Measurements from ENCODE around the gene SH3BP1.
"Not testable (repeated sequence)": the region's sequence is repeated elsewhere in the genome, so short reads cannot be mapped to it uniquely, and the experiment has no call there.

SH3BP1 gene

DNA sequence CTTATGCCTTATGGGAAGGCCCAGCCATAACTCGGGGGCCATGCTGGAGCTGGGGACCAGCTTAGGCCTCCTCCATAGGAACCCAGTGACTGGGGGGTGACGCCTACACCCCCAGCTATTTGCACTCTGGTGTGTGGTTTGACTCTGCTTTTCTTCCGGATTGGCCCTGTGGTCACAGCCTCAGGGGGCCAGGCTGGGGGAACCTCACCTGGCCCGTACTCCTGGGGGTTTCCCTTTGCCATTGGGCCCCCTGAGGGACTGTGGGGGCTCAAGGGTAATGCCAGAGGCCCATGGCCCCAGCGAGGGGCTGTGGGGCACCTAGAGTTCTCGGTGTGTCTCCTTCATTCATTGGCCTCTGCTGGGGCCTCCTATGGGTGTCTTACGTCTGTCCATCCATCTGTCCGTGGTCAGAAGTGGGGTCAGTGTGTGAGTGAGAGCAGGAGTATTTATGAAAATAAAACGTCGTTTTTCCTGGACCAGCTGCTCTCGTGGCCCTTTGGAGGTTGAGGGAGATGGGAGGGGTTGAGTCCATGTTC, 6.3 kb upstream of the SH3BP1 start:
- in situ Hi-C loops (cut with MboI; ENCODE audit: low sequenced_read_pairs) = no loop called here

GRCh38 chr22:37633625-37634416, 5.6 kb upstream of the SH3BP1 start:
- in situ Hi-C loops (cut with MboI; ENCODE audit: low sequenced_read_pairs) = no loop called here

DNA sequence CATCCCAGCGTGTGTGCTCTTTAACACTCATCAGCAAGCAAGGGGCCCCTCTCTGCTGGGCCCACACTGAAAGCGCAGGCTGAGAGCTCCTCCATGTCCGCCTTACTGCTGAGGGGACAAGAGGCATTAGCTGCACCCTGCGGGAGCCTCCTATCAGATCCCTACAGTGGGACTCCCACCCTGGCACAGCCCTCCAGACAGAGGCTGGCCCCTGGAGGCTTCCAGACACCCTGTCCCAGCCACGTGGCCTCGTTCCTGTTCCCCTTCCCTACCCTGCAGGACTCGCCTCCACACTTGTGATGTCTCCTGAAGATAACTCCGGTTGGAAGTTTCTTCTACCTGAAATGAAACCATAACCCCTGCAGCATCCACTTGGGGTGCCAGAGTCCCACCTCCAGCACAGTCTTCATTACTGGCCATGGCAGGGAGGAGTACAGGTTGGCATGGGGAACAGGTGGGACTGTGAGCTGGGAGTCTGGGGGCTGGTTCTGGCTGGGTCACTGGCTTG, 5.0 kb upstream of the SH3BP1 start:
- in situ Hi-C loops (cut with MboI; ENCODE audit: low sequenced_read_pairs) = no loop called here

GRCh38 chr22:37635157-37635556, 4.3 kb upstream of the SH3BP1 start:
- in situ Hi-C loops (cut with MboI; ENCODE audit: low sequenced_read_pairs) = no loop called here

DNA sequence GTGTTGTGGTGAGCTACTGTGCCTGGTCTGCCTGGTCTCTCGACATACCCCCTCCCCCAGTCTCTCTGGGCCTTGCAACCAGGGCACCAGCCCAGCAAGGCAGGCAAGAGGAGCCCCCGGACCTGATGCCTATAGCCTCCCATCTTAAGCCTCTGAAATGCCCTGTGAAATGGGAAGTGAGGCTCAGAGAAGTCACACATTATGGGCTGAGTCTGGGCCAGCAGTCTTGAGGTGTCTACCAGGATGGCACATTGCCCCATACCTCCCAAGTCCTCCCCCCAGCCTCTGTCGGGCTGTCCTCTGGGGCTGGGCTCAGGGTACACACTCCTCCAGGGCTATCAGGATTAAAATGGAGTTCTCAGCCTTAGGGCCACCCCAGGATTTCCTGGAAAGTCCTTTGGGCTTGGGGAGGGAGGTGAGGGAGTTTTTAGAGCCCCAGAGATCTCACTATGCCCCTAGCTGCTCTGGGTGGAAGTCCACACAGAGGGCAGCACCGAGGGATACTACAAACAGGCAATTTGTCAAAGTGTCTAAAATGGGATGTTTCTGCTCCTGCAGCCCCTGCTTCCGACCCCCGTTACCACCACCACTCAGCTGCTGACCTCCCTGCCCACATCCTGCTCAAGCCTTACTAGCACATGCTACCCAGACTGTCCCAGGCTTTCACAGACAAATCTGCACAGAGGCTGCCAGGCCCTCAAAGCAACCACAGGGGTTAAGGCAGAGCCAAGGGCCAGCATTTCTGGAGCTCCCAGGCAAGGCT, 3.1 kb upstream of the SH3BP1 start:
- in situ Hi-C loops (cut with MboI; ENCODE audit: low sequenced_read_pairs) = no loop called here

GRCh38 chr22:37636949-37637273, 2.6 kb upstream of the SH3BP1 start:
- in situ Hi-C loops (cut with MboI; ENCODE audit: low sequenced_read_pairs) = no loop called here

- in situ Hi-C loops (cut with MboI; ENCODE audit: low sequenced_read_pairs) = no loop called here
Observed at GRCh38 chr22:37638391-37639069, 939 bp upstream of the SH3BP1 start.

GRCh38 chr22:37639771-37640590, 512 bp downstream of the SH3BP1 start:
- in situ Hi-C loops (cut with MboI; ENCODE audit: low sequenced_read_pairs) = no loop called here

GRCh38 chr22:37640591-37641560, 1.4 kb downstream of the SH3BP1 start:
- in situ Hi-C loops (cut with MboI; ENCODE audit: low sequenced_read_pairs) = no loop called here

GRCh38 chr22:37641561-37641949, 2.1 kb downstream of the SH3BP1 start:
- in situ Hi-C loops (cut with MboI; ENCODE audit: low sequenced_read_pairs) = no loop called here

- in situ Hi-C loops (cut with MboI; ENCODE audit: low sequenced_read_pairs) = no loop called here
Observed at GRCh38 chr22:37643225-37643847, 3.9 kb downstream of the SH3BP1 start.

DNA sequence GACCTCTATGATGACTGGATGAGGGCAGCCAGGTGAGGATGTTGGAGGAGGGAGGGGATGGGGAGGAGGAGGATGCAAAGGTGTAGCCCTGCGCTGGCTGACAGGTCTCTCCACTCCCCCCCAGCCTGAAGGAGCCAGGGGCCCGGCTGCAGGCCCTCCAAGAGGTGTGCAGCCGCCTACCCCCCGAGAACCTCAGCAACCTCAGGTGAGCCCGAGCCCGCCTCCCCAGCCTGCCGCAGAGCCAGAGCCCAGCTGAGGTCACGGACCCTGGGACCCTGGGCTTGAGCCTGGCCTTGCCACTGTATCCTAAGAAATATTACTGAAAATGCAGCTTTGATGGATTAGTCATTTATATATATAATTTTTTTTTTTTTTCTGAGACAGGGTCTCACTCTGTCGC, 7.8 kb downstream of the SH3BP1 start:
- in situ Hi-C loops (cut with MboI; ENCODE audit: low sequenced_read_pairs) = no loop called here

- in situ Hi-C loops (cut with MboI; ENCODE audit: low sequenced_read_pairs) = no loop called here
Observed at GRCh38 chr22:37647928-37648327, 8.5 kb downstream of the SH3BP1 start.

DNA sequence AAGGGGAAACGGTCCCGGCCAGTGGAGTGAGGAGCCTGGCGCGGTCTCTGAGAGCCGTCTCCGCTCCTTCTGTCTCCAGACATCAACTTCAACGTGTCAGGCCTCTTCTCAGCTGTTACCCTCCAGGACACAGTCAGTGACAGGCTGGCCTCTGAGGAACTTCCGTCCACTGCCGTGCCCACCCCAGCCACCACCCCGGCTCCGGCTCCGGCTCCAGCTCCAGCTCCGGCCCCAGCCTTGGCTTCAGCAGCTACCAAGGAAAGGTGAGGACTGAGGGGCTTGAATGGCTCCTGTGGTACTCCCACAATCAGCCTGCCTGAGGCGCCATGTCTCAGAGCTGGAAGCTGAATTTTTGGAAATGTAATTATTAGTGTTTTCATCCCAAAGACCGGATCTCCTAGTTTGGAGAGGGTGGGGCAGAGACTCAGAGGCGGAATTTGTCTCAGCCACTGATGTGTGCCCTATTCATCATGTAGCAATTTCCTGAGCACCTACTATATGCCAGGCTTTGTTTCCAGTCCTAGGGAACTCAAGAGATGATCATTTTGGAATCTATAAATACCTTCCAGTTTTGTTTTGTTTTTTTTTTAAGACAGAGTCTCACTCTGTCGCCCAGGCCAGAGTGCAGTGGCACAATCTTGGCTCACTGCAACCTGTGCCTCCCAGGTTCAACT, 11.1 kb downstream of the SH3BP1 start:
- in situ Hi-C loops (cut with MboI; ENCODE audit: low sequenced_read_pairs) = no loop called here

DNA sequence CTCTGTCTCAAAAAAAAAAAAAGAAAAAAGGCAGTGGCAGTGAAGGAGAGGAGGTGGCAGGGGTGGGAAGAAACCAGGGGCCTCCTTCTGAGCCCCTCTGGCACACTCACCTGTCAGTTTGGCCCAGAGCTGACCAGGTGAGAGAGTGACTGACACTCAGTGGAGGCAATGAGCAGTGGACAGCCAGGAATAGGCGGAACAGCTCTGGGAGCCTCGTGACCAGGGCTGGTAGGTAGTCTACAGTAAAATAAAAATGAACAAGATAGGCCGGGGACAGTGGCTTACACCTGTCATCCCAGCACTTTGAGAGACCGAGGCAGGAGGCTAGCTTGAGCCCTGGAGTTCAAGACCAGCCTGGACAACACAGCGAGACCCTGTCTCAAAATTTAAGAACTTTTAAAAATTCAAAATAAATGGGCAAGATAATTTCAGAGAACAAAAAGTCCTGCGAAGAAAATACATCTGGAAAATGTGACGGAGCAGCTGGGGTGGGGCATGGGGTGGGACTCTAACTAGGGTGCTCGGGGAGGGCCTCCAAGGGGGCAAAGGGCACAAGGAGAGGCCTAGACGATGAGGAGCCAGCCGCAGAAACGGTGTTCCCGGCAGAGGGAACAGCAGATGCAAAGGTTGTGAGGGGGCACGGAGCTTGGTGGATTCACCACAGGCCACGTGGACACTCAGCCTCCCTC, 15.2 kb downstream of the SH3BP1 start:
- in situ Hi-C loops (cut with MboI; ENCODE audit: low sequenced_read_pairs) = no loop called here

- in situ Hi-C loops (cut with MboI; ENCODE audit: low sequenced_read_pairs) = no loop called here
Observed at GRCh38 chr22:37655252-37655563, 15.7 kb downstream of the SH3BP1 start.

GRCh38 chr22:37656583-37656982, 17.1 kb downstream of the SH3BP1 start:
- in situ Hi-C loops (cut with MboI; ENCODE audit: low sequenced_read_pairs) = not testable (repeated sequence)

- in situ Hi-C loops (cut with MboI; ENCODE audit: low sequenced_read_pairs) = no loop called here
Observed at GRCh38 chr22:37657590-37658132, 18.2 kb downstream of the SH3BP1 start.

All from HL-60/S4 treated with phorbol 12-myristate 13-acetate at 8.2 ng/mL for 4 days and 3 days (cell line).